IMR-90 (cell line): ENCODE data around the gene PSMD1. TPM values are rescaled to one million over a fixed set of nuclear protein-coding genes. Genes with fewer than 3 reads are reported as not detected.

Experiments used
- ATAC-seq: fragments of 200-7000 bp; cut with Tn5 transposase; 2 replicates; pipeline ENCODE4 v1.9.1; 2020; ENCODE audit warnings: low read depth, mild to moderate bottlenecking, moderate library complexity
- BruUV-seq: library from RNA; stranded (reverse); fragments of 400-500 nt; replicated peaks from 2 replicates; lab custom pipeline; 2021; lab: Mats Ljungman, UMichigan
- CTCF ChIA-PET: fragments of 300-600 bp; formaldehyde crosslinking; extraction: SDS; loops from one replicate; lab custom pipeline; 2021; ENCODE audit warnings: antibody characterized with exemption; lab: Yijun Ruan, JAX
- POLR2A ChIA-PET: fragments of 300-600 bp; sonication (Branson Sonifier 250); formaldehyde crosslinking; loops from one replicate; lab custom pipeline; 2022; ENCODE audit warnings: antibody characterized with exemption; ENCODE audit not compliant: unreplicated experiment; lab: Charles Lee
- DNase-seq: peaks from one replicate; pipeline ENCODE4 v3.0.0; 2013
- H2AFZ ChIP-seq: replicated peaks from 2 replicates; pipeline ENCODE3; 2013; ENCODE audit warnings: low read length, mild to moderate bottlenecking; ENCODE audit not compliant: poor library complexity
- H2AK5ac ChIP-seq: 2 replicates; pipeline ENCODE4 v1.6.1; 2013; ENCODE audit warnings: low read depth, low read length, inconsistent platforms
- H2AK9ac ChIP-seq: replicated peaks from 2 replicates; pipeline ENCODE3; 2013; ENCODE audit warnings: mild to moderate bottlenecking, low read depth, low read length, moderate library complexity; ENCODE audit not compliant: poor library complexity
- H2BK120ac ChIP-seq: 2 replicates; pipeline ENCODE4 v1.6.1; 2013; ENCODE audit warnings: low read depth, low read length, inconsistent platforms
- H2BK15ac ChIP-seq: 3 replicates; pipeline ENCODE4 v1.6.1; 2013; ENCODE audit warnings: low read depth, low read length, inconsistent platforms
- H2BK20ac ChIP-seq: 2 replicates; pipeline ENCODE4 v1.6.1; 2013; ENCODE audit warnings: low read depth, mild to moderate bottlenecking, inconsistent platforms, low read length, moderate library complexity
- H2BK5ac ChIP-seq: 2 replicates; pipeline ENCODE4 v1.6.1; 2013; ENCODE audit warnings: mild to moderate bottlenecking, low read depth, low read length, inconsistent platforms; ENCODE audit not compliant: poor library complexity, severe bottlenecking
- H3K14ac ChIP-seq: replicated peaks from 2 replicates; pipeline ENCODE4 v1.6.1; 2013; ENCODE audit warnings: low read depth, low read length, inconsistent platforms
- H3K18ac ChIP-seq: 2 replicates; pipeline ENCODE4 v1.6.1; 2013; ENCODE audit warnings: low read depth, low read length, control low read depth
- H3K23ac ChIP-seq: 2 replicates; pipeline ENCODE4 v1.6.1; 2013; ENCODE audit warnings: low read depth, low read length, inconsistent platforms
- H3K27ac ChIP-seq: 2 replicates; pipeline ENCODE4 v1.5.1; 2013; ENCODE audit warnings: mild to moderate bottlenecking, control low read depth, low read length; ENCODE audit not compliant: insufficient read depth
- H3K27me3 ChIP-seq: 2 replicates; pipeline ENCODE4 v1.6.1; 2013; ENCODE audit warnings: low read length; ENCODE audit not compliant: control insufficient read depth, insufficient read depth
- H3K36me3 ChIP-seq: 2 replicates; pipeline ENCODE4 v1.6.1; 2013; ENCODE audit warnings: low read length, mixed read lengths; ENCODE audit not compliant: control insufficient read depth, insufficient read depth
- H3K4ac ChIP-seq: 2 replicates; pipeline ENCODE4 v1.6.1; 2013; ENCODE audit warnings: low read depth, low read length, inconsistent platforms
- H3K4me1 ChIP-seq: 2 replicates; pipeline ENCODE4 v1.6.1; 2013; ENCODE audit warnings: low read length, mixed read lengths; ENCODE audit not compliant: control insufficient read depth, insufficient read depth
- H3K4me2 ChIP-seq: 2 replicates; pipeline ENCODE4 v1.6.1; 2013; ENCODE audit warnings: low read depth, mild to moderate bottlenecking, control low read depth, low read length, moderate library complexity
- H3K4me3 ChIP-seq: 2 replicates; pipeline ENCODE4 v1.5.1; 2013; ENCODE audit warnings: low read depth, mild to moderate bottlenecking, control low read depth, low read length, moderate library complexity; ENCODE audit not compliant: insufficient read depth
- H3K56ac ChIP-seq: 2 replicates; pipeline ENCODE4 v1.6.1; 2013; ENCODE audit warnings: low read length, inconsistent platforms; ENCODE audit not compliant: insufficient read depth; ENCODE audit errors: extremely low read depth
- H3K79me1 ChIP-seq, 2 experiments: 2 replicates each; pipeline ENCODE4 v1.6.1; 2013; ENCODE audit warnings: low read length in 2 of 2, inconsistent platforms in 1 of 2, low read depth in 1 of 2
- H3K9ac ChIP-seq: 2 replicates; pipeline ENCODE4 v1.6.1; 2013; ENCODE audit warnings: low read depth, low read length, control low read depth
- H3K9me1 ChIP-seq: 2 replicates; pipeline ENCODE4 v1.6.1; 2013; ENCODE audit warnings: low read length, inconsistent platforms; ENCODE audit not compliant: insufficient read depth
- H3K9me3 ChIP-seq: 2 replicates; pipeline ENCODE4 v1.6.1; 2013; ENCODE audit warnings: low read length; ENCODE audit not compliant: control insufficient read depth, insufficient read depth
- H4K20me1 ChIP-seq: 2 replicates; pipeline ENCODE4 v1.6.1; 2013; ENCODE audit warnings: low read length, inconsistent platforms; ENCODE audit not compliant: insufficient read depth
- H4K5ac ChIP-seq: 2 replicates; pipeline ENCODE4 v1.6.1; 2013; ENCODE audit warnings: mild to moderate bottlenecking, low read depth, low read length, control low read depth
- H4K8ac ChIP-seq, 2 experiments: 2 replicates each; pipeline ENCODE4 v1.6.1; 2013; ENCODE audit warnings: low read depth in 2 of 2, low read length in 2 of 2, control low read depth in 1 of 2, inconsistent platforms in 1 of 2
- H4K91ac ChIP-seq: 2 replicates; pipeline ENCODE4 v1.6.1; 2013; ENCODE audit warnings: low read depth, low read length, inconsistent platforms; ENCODE audit not compliant: insufficient read depth
- BHLHE40 ChIP-seq: fragments of 150-350 bp; IDR thresholded peaks from 2 replicates; pipeline ENCODE4 v1.6.1; 2016; ENCODE audit warnings: mild to moderate bottlenecking, low read depth, low read length
- CEBPB ChIP-seq: IDR thresholded peaks from 2 replicates; pipeline ENCODE4 v1.6.1; 2012; ENCODE audit warnings: low read depth, low read length, improper control_type of control experiment
- CHD1 ChIP-seq: IDR thresholded peaks from 2 replicates; pipeline ENCODE4 v1.6.1; 2012; ENCODE audit warnings: low read depth, low read length, improper control_type of control experiment
- MAFK ChIP-seq: IDR thresholded peaks from 2 replicates; pipeline ENCODE4 v1.6.1; 2012; ENCODE audit warnings: low read depth, low read length, improper control_type of control experiment
- MXI1 ChIP-seq: IDR thresholded peaks from 2 replicates; pipeline ENCODE4 v1.6.1; 2012; ENCODE audit warnings: low read depth, mild to moderate bottlenecking, low read length, moderate library complexity, borderline replicate concordance
- NFE2L2 ChIP-seq: fragments of 150-350 bp; IDR thresholded peaks from 2 replicates; pipeline ENCODE4 v1.6.1; 2016; ENCODE audit warnings: low read depth, mild to moderate bottlenecking, low read length
- RAD21 ChIP-seq: IDR thresholded peaks from 2 replicates; pipeline ENCODE4 v1.6.1; 2012; ENCODE audit warnings: low read length, improper control_type of control experiment
- RCOR1 ChIP-seq: IDR thresholded peaks from 2 replicates; pipeline ENCODE4 v1.6.1; 2012; ENCODE audit warnings: mild to moderate bottlenecking, low read length, improper control_type of control experiment; ENCODE audit not compliant: insufficient replicate concordance
- RFX5 ChIP-seq: IDR thresholded peaks from 2 replicates; pipeline ENCODE4 v1.8.0; 2012; ENCODE audit warnings: low read depth, mild to moderate bottlenecking, low read length, moderate library complexity
- SMC3 ChIP-seq: fragments of 150-350 bp; IDR thresholded peaks from 2 replicates; pipeline ENCODE4 v1.6.1; 2016; ENCODE audit warnings: low read depth, mild to moderate bottlenecking, antibody characterized with exemption, low read length, moderate library complexity
- WGBS, 2 experiments: methylation state at CpG; one replicate each; pipeline versions ENCODE4 v1.1.5 to v1.1.7; 2013; ENCODE audit warnings: missing lambda C conversion rate in 2 of 2; ENCODE audit not compliant: insufficient read length in 1 of 2; ENCODE audit errors: extremely low coverage in 2 of 2; 5-methylcytosine and 5-hydroxymethylcytosine counted together
- dilution Hi-C: fragments of 300-500 bp; cut with HindIII; formaldehyde crosslinking; loops from one replicate; pipeline ENCODE4 v1.14.3; 2018; ENCODE audit warnings: low sequenced_read_pairs; ENCODE audit not compliant: unreplicated experiment
- in situ Hi-C: fragments of 300-500 bp; cut with MboI; formaldehyde crosslinking; loops from 3 replicates; pipeline ENCODE4 v1.14.3; 2019; ENCODE audit warnings: low sequenced_read_pairs, inconsistent platforms, mixed read lengths
- intact Hi-C: fragments of 100-400 bp; cut with micrococcal nuclease; formaldehyde crosslinking; loops from 2 replicates; pipeline ENCODE4 v1.10.0; 2022
- polyA plus RNA-seq, 3 experiments: library from polyadenylated mRNA; depleted of rRNA; stranded (reverse); fragments of >200 nt; gene quantifications; 2 replicates each; pipeline ENCODE4 v1.2.3, GENCODE V29; 2012; ENCODE audit warnings: low replicate concordance in 1 of 3
- total RNA-seq: library from RNA; depleted of rRNA; stranded (reverse); fragments of >200 nt; gene quantifications from 2 replicates; pipeline ENCODE4 v1.2.3, GENCODE V29; 2012
- TF ChIP-seq, protein P1 (sequence below): fragments of 150-350 bp; IDR thresholded peaks from 2 replicates; pipeline ENCODE4 v1.6.1; 2017; ENCODE audit warnings: mild to moderate bottlenecking, antibody characterized with exemption, low read length, low read depth
- TF ChIP-seq, protein P2 (sequence below): fragments of 150-350 bp; IDR thresholded peaks from 2 replicates; pipeline ENCODE4 v1.6.1; 2016; ENCODE audit warnings: low read depth, mild to moderate bottlenecking, low read length, moderate library complexity, borderline replicate concordance

Gene PSMD1
- total and polyA plus RNA-seq, 2 of the 4 experiments (the other 2 are of a cell fraction): 89.8 to 181 TPM

DNA sequence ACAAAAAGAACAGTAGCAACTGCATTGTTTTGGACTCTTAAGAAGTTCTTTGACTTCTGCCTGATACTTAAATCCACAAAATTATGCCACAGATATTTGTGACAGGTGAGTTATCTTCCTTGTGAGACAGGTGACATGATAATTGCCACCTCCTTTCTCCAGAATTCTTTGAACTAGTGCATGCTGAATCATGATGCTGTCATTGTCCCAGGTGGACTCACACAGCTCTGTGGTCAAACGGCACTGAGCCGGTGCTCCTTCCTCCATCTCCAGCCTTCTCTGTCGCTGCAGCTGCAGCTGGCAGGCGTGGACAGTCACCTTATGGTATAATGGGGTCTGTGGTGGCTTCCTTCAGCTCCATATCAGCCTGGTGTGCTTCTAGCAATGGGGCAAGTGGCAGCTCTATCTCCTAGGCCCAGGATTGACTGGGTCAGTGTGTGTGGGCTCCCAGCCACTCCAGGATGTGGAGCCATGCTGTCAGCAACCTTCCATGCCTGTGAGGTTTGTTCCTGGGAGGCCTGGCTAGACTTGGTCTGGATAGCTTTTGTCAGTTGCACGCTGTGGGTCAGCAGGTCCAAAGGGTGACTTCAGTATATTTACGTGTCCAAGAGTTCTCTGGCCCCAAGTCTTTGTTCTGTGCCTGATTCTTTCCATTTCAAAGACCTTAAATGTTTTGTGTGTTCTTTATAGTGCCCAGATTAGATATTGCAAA, 157.4 kb downstream of the PSMD1 start:
- Histone ChIP-seq H2BK20ac (no peak overlapping the region; the same call in 1 of the 2 replicates), H2AK9ac (no peak overlapping the region), H2BK120ac (no peak overlapping the region), H3K79me1 (peaks cover 3 to 43% of the 10 kb centered on the region in 2 experiments; a peak in 3 of 4 replicates), H2BK5ac (no peak overlapping the region), H3K4me1 (peaks cover 4% of the 10 kb centered on the region), H4K5ac (no peak overlapping the region), H4K8ac (no peak overlapping the region), H3K14ac (no peak overlapping the region; the same call in 1 of the 2 replicates), H3K4me3 (no peak overlapping the region), H3K18ac (no peak overlapping the region), H2AFZ (no peak overlapping the region), H3K9ac (no peak overlapping the region), H3K27me3 (no peaks in the 10 kb centered on the region), H3K4me2 (no peak overlapping the region), H2BK15ac (no peak overlapping the region), H3K27ac (no peak overlapping the region), H3K56ac (no peak overlapping the region), H3K4ac (no peak overlapping the region), H3K23ac (no peak overlapping the region), H3K9me1 (peaks cover 23% of the 10 kb centered on the region), H2AK5ac (no peak overlapping the region), H4K91ac (no peak overlapping the region), H3K36me3 (peaks cover 50% of the 10 kb centered on the region), H3K9me3 (no peaks in the 10 kb centered on the region), H4K20me1 (peaks cover 3% of the 10 kb centered on the region; the same call in 1 of the 2 replicates)
- WGBS, 2 experiments: no CpG with 5 or more reads among the region's 6 CpGs
- ChIA-PET CTCF (no interaction called here), POLR2A (no interaction called here)
- dilution Hi-C loops: no loop called here
- ATAC-seq (no peak), DNase-seq (no peak)
- no peak for TF ChIP-seq MXI1
- TF ChIP-seq RCOR1: no peak
- TF ChIP-seq, protein P1, sequence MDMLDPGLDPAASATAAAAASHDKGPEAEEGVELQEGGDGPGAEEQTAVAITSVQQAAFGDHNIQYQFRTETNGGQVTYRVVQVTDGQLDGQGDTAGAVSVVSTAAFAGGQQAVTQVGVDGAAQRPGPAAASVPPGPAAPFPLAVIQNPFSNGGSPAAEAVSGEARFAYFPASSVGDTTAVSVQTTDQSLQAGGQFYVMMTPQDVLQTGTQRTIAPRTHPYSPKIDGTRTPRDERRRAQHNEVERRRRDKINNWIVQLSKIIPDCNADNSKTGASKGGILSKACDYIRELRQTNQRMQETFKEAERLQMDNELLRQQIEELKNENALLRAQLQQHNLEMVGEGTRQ: no peak
- TF ChIP-seq MAFK: no peak
- TF ChIP-seq CHD1: no peak
- TF ChIP-seq BHLHE40: no peak
- no peak for TF ChIP-seq CEBPB
- no peak for TF ChIP-seq SMC3
- no peak for TF ChIP-seq NFE2L2
- TF ChIP-seq, protein P2, sequence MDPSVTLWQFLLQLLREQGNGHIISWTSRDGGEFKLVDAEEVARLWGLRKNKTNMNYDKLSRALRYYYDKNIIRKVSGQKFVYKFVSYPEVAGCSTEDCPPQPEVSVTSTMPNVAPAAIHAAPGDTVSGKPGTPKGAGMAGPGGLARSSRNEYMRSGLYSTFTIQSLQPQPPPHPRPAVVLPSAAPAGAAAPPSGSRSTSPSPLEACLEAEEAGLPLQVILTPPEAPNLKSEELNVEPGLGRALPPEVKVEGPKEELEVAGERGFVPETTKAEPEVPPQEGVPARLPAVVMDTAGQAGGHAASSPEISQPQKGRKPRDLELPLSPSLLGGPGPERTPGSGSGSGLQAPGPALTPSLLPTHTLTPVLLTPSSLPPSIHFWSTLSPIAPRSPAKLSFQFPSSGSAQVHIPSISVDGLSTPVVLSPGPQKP: no peak
- TF ChIP-seq RFX5: no peak
- TF ChIP-seq RAD21: no peak
- intact Hi-C loops: no loop called here
- no TSS peak for BruUV-seq
- in situ Hi-C loops: no loop called here
